GM12875 (cell line): ENCODE results near the gene RXRA.

ENCODE experiments used
- H3K4me3 ChIP-seq: one replicate; pipeline ENCODE4 v1.5.1; 2011; ENCODE audit warnings: low read depth, low read length, control low read depth
- CTCF ChIP-seq: IDR thresholded peaks from 2 replicates; pipeline ENCODE4 v1.5.1; 2011; ENCODE audit warnings: low read depth, mild to moderate bottlenecking, control low read depth, inconsistent platforms, low read length, moderate library complexity, borderline replicate concordance; ENCODE audit not compliant: insufficient read depth

RXRA gene

DNA sequence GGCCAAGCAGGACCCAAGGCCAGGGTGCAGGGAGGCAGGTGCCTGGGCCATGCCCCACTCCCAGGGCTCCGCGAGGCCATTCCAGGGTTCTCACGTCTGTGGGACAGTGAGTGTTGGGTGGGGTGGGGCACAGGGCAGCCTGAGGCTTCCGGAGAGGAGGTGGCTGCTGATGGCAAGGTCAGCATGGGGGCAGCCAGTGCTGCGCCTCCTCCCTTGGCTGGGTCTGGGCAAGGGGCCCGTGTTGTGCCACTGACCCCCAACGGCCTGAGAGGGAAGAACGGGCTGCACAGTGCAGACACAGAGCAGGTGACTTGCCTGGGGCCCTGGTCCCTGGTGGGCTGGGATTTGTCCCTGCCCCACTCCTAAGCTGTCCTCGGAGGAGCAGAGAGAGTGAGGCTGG lies 82.1 kb downstream of the RXRA start:
- no peak overlapping the region for H3K4me3 ChIP-seq
- TF ChIP-seq CTCF = no peak

GRCh38 chr9:134408939-134409737 lies 82.9 kb downstream of the RXRA start:
- H3K4me3 ChIP-seq = no peak overlapping the region
- no peak for TF ChIP-seq CTCF

DNA sequence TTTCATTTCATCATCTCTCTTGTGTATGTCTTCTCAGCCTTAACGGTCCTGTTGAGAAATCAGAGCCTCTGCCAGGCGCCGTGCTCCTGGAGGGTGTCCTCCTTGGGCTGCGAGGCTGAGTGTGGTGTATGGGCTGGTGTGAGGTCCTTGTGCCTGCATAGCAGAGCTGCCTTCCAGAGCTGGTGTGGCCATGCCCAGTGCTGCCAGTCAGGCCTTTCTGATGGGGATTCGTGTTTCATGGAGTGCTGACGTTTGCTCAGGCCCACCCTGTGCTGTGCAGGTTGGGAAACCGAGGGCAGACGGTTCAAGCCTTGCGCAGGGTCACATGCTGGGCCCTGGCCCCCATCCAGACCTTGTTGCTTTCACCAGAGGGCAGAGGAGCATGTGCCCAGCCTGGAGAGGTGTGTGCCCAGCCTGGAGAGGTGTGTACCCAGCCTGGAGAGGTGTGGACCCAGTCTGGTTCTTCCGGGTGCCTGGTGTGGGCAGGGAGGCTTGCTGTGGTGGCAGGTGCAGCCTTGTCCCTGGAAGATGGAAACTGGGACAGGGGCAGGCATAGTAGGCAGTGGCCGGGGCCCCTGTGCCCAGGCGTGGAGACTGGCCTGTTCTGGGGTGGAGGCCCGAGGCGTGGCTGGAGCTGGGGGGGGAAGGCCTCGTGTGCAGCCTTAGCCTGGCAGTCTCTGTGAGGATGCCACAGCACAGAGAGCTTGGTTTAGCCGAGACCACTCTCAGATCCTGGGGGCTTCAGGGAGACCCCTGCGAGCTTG lies 84.0 kb downstream of the RXRA start:
- no peak for TF ChIP-seq CTCF
- H3K4me3 ChIP-seq = no peak overlapping the region

DNA sequence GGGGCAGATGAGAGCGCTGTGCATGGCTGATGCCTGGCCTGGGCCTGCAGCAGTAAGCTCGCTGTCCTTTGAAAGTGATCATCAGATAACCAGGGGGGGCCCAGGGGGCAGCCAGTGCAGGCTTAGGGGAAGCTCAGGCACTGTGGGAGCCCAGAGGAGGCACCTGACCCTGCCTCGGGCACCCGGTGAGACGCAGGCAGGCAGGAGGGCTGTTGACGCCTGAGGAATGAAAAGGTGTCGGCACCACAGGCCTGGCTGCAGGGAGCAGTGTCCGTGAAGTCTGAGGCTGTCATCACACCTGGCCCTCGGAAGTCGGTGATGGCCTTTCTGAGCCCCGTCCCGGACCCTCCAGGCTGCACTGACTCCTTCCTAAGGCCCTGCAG lies 84.6 kb downstream of the RXRA start:
- H3K4me3 ChIP-seq = no peak overlapping the region
- no peak for TF ChIP-seq CTCF

DNA sequence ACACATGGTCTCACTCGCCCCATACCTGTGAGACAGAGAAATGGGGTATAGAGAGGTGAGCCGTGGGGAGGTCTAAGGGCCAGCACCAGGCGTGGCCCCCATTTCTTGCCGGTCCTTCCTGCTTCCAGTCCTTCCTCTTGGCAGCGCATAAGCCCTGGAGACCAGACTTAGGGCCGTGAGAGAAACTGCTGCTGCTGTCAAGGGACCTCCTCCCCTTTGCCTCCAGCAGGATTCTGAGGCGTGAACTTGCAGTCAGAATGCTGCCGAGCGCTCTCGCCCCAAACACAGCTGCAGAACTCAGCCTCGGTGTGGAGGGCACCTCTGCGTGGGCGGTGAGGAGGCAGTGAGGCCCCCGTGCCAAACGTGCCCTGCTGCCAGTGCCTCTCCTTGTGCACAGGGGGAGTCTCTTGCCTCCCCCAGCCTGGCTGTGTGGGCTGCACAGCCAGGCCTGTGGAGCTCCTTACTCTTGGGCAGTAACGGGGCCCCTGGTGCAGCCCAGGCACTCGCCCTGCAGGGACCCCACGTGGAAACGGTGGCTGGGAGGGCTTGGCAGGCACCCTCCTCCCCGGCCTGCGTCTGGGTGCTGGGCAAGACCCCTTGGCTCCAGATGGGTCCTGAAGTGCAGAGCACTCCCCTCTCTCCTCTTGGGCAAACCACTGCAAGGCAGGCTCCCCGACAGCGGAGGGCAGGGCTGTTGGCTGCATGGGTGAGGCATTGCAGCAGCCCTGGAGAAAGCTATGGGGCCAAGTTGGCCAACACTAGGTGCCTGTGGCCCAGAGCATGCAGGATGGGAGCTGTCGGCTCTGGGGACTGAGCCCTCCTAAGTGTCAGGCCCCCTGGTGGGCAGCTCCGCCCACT lies 85.4 kb downstream of the RXRA start:
- H3K4me3 ChIP-seq = no peak overlapping the region
- TF ChIP-seq CTCF = no peak

GRCh38 chr9:134412298-134412711 lies 86.0 kb downstream of the RXRA start:
- no peak overlapping the region for H3K4me3 ChIP-seq
- no peak for TF ChIP-seq CTCF
